Activated CD4-positive, alpha-beta T cell treated with anti-CD3 and anti-CD28 coated beads, Interleukin-2, Interleukin-4, amounts not matched to agents 100 ng/mL and 50 ng/mL, durations not matched to agents 16 hours and 8 hours (primary cell): ENCODE results near the gene CASP2.

ENCODE experiments used
- DNase-seq: peaks from one replicate; pipeline ENCODE4 v3.0.0-alpha.2; 2020; ENCODE audit warnings: low spot score

CASP2 gene

DNA sequence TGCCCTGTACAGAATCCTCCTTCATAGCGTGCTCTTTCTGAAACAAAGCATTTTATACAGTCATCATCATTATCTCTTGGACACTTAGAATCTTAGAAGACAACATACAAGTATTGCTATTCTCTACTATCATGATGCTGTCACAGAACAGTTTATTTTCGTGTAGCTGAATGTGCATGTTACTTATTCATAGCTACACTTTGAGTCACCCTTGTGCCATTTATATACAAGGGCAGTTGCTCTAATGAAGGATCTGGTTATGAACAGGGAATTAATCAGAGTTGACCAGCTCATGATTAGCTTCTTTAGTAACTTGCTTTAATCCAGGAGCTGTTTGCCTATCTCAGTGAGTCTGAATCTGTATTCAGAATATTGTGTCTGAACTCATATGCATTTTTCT is 11.2 kb downstream of the CASP2 start:
- no peak for DNase-seq

GRCh38 chr7:143299840-143300239 is 11.7 kb downstream of the CASP2 start:
- peak; percentile 61 for DNase-seq

DNA sequence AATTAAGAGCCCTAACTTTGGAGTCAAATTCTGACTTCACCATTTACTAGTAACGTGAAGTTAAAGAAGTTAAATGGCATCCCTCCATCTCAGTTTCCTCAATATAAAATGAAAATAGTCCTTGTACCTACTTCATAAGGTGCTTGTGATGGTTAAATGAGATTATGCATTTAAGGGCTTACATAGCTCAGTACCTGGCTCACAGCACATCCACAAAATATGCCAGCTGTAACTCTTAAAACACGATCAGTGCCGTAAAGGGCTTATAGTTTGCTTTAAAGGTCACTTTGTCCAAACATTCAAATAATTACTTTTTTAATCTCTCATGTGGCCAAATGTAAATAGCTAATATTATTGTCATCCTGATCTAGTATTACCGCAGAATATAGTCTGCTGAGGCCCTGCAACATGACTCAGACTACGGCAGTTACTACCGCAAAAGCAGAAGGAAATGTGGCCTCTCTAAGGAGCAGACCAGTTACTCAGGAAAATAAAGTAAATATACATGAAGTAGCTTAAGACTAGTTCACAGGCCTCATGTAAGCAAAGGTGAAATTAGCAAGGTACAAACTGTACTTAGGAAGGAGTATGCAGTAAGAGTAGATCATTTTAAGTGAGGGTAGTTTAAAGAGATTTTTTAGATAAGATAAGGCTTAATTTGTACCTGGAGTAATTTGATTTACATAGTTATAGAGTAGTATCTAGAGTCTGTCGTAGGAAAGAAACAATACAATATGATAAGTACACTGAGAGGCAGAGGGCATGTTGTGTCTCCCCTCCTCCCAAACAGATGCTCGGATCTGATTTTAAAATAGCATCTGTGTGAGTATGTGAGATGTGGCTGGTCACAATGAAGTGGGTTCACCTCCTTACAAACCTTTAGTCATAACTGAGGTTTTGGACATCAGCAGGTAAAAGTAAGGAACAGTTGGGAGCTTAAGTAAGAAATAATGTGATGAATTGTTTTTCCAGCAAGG is 13.1 kb downstream of the CASP2 start:
- no peak for DNase-seq

DNA sequence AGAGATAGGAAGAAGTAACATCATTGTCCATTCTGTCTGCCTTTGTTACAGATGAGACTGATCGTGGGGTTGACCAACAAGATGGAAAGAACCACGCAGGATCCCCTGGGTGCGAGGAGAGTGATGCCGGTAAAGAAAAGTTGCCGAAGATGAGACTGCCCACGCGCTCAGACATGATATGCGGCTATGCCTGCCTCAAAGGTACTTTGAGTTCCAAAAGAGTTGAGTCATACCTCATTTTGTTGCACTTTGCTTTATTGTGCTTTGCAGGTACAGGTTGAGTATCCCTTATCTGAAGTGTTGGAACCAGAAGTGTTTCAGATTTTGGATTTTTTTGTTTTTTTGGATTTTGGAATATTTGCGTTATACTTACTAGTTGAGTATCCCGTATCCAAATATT is 15.6 kb downstream of the CASP2 start:
- DNase-seq: no peak

DNA sequence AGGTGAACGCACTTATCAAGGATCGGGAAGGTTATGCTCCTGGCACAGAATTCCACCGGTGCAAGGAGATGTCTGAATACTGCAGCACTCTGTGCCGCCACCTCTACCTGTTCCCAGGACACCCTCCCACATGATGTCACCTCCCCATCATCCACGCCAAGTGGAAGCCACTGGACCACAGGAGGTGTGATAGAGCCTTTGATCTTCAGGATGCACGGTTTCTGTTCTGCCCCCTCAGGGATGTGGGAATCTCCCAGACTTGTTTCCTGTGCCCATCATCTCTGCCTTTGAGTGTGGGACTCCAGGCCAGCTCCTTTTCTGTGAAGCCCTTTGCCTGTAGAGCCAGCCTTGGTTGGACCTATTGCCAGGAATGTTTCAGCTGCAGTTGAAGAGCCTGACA is 16.8 kb downstream of the CASP2 start:
- no peak for DNase-seq

DNA sequence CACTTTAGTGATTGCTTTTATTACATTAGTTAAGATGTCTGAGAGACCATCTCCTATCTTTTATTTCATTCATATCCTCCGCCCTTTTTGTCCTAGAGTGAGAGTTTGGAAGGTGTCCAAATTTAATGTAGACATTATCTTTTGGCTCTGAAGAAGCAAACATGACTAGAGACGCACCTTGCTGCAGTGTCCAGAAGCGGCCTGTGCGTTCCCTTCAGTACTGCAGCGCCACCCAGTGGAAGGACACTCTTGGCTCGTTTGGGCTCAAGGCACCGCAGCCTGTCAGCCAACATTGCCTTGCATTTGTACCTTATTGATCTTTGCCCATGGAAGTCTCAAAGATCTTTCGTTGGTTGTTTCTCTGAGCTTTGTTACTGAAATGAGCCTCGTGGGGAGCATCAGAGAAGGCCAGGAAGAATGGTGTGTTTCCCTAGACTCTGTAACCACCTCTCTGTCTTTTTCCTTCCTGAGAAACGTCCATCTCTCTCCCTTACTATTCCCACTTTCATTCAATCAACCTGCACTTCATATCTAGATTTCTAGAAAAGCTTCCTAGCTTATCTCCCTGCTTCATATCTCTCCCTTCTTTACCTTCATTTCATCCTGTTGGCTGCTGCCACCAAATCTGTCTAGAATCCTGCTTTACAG is 17.4 kb downstream of the CASP2 start:
- peak; percentile 66 for DNase-seq

DNA sequence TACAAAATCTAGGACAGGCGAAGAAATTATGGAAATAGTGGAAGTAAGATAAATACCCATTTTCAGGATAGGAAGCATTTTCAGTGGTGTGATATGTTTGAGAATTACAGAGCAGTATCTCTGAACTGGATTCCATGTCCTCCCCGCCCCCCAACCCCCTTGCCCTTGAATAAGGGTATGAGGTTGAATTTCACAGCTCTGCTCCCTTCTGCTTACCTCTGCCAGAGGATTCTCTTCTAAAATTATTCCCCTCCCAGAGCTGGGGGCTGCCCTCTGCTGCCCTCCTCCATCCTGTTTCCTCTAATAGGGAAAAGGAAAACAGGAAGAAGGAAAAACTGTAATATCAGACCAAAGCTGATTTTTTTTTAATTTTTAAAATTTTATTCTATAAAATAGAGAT is 20.5 kb downstream of the CASP2 start:
- no peak for DNase-seq

GRCh38 chr7:143314127-143314526 is 26.0 kb downstream of the CASP2 start:
- no peak for DNase-seq

DNA sequence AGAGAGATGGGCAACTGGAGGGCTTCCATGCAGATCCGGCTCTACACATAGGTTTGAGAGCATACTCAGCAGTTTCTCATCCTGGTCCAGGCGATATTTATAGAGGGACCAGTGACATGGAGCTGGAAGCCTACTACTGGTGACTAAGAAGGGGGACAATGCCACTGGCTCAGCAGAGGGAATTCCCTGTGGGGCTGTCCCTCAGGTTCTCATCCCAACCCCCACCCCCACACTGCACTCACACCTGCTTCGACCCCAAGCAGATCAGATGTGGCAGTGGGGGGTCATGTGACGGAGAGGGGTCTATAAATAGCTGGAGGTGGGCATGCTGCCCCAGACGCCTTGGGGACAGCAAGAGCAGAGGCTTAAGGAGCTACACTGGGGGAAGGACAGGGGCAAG is 27.6 kb downstream of the CASP2 start, which contains the start of gene CLCN1:
TSS of gene CLCN1 (plus strand) at position 336 of the 400 bp plus-strand sequence. CDS start 102 bp downstream, outside the sequence.
- no peak for DNase-seq

DNA sequence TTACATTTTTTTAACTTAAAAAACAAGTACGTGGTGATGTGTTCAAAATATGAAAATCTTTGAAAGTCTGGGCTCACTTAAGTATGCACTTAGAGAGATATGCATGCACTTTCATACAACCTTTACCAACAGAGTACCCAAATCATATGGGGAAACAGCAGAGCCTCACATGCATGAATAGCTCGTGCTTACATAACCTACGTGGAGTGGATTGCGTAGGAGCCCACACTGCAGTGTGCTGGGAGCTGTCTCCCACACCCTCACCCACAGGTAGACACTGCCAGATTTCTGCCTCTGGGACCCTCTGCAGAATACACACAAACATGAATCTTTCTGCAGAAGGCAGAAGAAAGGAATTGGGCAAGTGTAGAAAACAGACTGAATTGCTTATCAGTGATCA is 28.3 kb downstream of the CASP2 start:
- no peak for DNase-seq

DNA sequence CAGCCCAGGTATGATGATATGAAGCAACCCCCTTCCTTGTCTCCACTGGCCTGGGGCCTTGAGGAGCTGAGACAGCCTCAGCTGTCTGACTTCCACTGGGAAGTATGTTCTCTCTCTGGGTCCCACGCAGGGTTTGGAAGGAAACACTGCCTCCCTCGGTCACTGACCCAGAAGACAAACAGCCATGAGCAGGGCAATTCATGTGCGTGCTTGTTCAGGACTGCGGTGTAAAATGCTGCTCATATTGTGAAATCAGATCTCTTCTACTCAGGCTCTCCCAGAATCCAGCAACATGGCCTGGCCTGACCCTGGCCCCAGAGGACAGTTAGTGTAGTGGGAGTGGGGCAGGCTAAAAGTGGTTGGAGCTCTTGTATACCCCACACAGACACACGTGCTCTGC is 30.5 kb downstream of the CASP2 start:
- DNase-seq: no peak

DNA sequence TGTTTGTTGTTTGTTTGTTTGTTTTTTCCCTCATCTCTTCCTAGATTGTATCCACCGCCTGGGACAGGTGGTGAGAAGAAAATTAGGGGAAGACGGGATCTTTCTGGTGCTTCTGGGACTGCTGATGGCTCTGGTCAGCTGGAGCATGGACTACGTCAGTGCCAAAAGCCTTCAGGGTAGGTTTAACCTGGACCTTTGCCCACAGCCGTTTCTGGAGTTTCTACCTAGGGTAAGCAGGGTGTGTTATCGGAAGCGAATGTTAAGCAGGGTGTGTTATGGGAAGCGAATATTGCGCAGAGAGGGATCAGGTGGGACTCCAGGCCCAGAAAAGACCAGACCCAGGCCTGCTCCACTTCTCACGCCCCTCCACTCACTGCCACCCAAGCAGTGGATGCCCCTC is 32.5 kb downstream of the CASP2 start:
- no peak for DNase-seq

DNA sequence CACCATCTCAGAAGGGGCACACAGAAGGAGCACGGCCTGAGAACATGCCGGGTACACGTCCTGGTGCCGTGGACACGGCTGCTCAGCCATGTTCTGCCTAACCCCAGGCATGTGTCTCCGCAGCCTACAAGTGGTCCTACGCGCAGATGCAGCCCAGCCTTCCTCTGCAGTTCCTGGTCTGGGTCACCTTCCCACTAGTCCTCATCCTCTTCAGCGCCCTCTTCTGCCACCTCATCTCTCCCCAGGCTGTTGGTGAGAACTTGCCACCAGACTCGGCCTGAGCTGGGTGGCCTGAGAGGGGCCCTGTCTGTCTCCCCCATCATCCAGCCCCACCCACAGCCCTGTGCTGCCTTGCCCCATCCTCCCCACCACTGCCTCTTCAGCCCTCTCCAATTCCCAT is 33.1 kb downstream of the CASP2 start:
- no peak for DNase-seq

DNA sequence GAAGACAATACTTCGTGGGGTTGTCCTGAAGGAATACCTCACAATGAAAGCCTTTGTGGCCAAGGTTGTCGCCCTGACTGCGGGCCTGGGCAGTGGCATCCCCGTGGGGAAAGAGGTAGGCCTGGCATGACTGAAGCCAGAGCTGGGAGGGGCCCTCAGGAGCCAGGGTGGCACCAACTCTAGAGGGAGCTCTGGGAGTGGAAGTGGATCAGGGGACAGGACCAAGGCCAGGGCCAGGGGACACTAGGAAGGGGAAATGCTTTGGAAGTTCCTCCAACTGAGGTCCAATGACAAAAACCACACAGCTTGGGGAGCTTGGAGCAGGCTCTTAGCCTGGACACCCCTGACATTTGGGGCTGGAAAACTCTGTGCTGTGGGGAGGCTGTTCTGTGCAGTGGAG is 33.6 kb downstream of the CASP2 start:
- DNase-seq: no peak

DNA sequence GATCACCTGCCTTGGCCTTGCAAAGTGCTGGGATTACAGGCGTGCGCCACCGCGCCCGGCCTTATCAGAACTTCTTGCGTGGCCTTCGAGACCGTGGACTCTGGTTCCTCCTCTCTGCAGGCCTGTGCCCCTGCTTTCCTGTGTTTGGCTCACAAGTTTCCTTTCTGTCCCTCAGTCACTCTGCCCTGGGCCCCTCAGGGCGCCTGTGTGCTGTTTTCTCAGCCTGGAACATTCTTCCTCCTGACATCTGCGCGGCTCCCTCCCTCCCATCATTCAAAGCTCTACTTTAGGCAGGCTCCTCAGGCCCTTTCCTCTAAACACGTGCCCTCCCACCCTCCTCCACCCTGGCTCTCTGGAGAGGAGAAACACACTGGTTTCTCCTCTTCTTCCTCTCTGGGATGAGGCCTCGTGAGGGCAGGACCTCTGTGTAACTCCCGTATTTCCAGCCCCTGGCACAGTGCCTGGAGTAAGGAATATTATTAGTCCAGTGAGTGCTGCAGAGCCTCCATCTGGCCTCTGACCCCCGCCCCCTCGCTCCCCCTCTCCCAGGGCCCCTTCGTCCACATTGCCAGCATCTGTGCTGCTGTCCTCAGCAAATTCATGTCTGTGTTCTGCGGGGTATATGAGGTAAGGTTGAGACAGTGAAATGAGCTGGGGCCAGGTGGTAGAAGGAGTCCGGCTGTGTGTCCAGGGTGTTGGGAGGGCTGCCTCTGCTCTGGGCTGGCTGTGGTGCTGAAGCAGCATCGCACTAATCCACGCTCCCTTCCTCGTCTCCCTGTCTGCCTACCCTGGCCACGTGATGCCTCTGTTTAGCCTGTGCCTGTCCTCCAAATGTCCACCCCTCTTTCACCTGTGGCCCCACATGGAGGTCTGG is 34.8 kb downstream of the CASP2 start:
- no peak for DNase-seq

DNA sequence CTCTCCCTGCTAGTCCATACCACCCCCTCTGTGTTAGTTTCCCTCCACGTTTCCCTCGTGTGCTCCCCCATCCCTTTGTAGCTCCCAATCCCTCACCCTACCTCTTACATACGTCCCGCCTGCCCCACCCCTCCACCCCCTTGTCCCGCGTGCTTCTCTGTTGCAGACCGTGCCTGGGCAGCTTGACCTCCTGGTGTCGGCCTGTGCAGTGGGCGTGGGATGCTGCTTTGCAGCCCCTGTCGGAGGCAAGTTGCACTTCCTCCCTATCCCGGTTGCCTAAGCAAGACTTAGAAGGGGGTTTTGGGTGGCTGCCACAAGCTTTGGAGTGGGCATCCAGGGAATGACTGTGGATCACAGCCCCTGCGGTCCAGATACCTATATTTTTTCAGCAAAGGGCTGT is 35.5 kb downstream of the CASP2 start:
- no peak for DNase-seq

DNA sequence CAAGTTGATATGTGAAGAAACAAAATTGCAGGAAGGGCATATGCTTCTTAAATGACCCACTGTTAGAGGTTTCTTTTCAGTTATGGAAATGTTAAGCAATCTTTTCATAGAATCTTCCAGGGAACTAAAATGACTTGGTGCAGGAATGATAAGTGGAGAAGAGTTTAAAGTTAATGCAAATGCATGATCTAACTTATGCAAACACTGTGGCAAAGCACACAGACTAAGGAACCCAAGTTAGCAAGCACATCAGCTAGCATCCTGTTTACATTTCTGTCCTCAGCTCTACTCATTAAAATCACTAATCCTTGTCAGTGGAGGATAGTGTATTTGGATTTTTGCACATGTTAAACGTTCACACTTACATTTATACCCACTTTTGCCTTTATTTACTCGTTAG is 37.1 kb downstream of the CASP2 start:
- no peak for DNase-seq

GRCh38 chr7:143327903-143328302 is 39.8 kb downstream of the CASP2 start:
- DNase-seq: no peak

DNA sequence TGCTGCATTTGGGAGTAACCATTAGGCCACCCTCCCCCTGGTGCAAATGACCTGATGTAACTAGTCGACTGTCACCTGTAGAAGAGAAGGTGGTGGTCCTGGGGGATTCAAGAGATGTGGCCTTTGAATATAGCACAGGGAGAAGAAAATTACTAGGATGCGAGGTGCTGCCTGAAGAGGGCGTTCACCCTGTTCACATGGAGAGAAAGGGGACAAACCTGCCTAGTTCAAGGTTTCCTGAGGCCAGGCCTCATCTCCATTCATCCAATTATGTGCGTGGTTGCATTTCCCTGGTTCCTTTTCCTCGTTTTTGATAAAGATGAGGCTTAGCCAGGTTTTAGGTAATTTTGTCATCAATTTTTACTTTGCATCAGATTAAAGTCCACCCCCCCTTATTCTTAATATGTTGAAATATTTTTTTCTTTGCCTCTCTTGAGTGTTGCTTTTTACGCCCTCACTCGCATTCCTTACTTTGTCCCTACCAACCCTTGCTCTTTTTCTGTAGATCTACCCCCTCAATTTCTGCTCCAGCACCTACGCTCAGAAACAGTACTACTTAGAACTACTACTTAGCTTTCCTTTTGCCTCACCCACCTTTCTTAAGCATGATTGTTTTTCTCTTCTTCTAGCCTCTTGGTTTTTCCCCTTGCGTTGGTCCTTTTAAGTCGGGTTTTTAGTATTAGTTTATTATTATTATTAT is 41.5 kb downstream of the CASP2 start:
- no peak for DNase-seq

DNA sequence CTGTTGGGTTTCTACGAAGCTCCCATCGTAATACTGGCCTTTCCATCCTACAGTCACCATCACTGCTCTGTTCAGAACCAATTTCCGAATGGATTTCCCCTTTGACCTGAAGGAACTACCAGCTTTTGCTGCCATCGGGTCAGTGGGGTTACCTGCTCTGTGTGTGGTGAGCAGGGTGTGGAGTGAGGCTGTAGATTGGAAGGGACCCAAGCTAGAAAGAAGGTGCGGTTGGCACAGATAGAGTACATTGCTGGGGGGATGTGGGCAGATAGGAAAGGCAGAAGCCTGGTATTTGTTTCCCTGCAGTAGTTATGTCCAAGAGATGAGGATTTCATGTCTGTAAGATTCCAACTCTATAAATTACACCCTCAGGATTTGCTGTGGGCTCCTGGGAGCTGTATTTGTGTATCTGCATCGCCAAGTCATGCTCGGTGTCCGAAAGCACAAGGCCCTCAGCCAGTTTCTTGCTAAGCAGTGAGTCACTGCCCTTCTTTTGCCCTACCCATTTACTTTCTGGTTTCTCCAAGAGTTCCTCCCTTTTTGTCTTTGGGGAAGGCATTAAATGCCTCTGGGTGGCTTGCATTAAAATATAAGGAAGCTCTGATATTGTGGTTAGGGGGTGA is 43.1 kb downstream of the CASP2 start:
- no peak for DNase-seq

DNA sequence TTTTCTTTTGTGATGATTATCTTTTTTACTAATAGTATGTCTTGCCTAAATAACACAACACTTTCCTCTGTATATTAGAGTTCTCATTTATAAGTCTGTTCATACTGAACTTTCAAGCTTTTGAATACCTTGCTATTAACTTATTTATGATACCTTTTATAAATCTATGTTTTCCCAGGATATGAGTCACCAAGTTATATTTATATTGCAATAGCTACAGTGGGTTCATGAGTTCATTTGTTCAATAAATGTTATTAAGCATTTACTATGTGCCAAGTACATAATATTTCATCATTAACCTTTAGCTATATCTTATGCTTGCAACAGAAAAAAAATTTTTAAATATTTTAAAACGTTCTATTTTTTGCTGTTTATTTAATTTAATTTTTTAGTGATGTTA is 46.1 kb downstream of the CASP2 start:
- no peak for DNase-seq
